PFSK-1 (cell line): Measurements from ENCODE around the gene ATP8B4.

Experiments
- FOXP2 ChIP-seq: optimal IDR thresholded peaks from 2 replicates; pipeline ENCODE3; 2011; ENCODE audit warnings: borderline replicate concordance, control low read depth, inconsistent platforms; ENCODE audit not compliant: insufficient read depth; ENCODE audit errors: extremely low read length, extremely low read depth
- POLR2AphosphoS5 ChIP-seq: IDR thresholded peaks from 2 replicates; pipeline ENCODE4 v1.6.1; 2012; ENCODE audit warnings: low read depth, mild to moderate bottlenecking, control low read depth, low read length, moderate library complexity
- REST ChIP-seq, 2 experiments: IDR thresholded peaks; 2 replicates each; pipeline versions ENCODE4 v1.6.1 to v1.8.0; 2011 to 2012; ENCODE audit warnings: low read depth in 2 of 2, low read length in 2 of 2, control low read depth in 1 of 2, inconsistent platforms in 1 of 2, mild to moderate bottlenecking in 1 of 2, moderate library complexity in 1 of 2; ENCODE audit not compliant: insufficient read depth in 1 of 2
- SIN3A ChIP-seq: IDR thresholded peaks from 2 replicates; pipeline ENCODE4 v1.6.1; 2012; ENCODE audit warnings: mild to moderate bottlenecking, low read length, moderate library complexity, borderline replicate concordance; ENCODE audit not compliant: insufficient read depth
- TAF1 ChIP-seq: IDR thresholded peaks from 2 replicates; pipeline ENCODE4 v1.6.1; 2012; ENCODE audit warnings: low read length, control low read depth, borderline replicate concordance; ENCODE audit not compliant: insufficient read depth

- no peak for TF ChIP-seq REST (IDR thresholded peaks at IDR 0.05; ENCODE audit: insufficient read depth in 1 of 2, low read depth in 2 of 2, low read length in 2 of 2)
- TF ChIP-seq POLR2AphosphoS5, result no peak
- no peak for TF ChIP-seq SIN3A
- TF ChIP-seq TAF1, result no peak
- no peak for TF ChIP-seq FOXP2
These were observed 12.6 kb upstream of the ATP8B4 start for GRCh38 chr15:50131617-50132016.
